Ovary (tissue), 9 donors: ENCODE results near the gene LGALS3. TPM values are rescaled to one million over a fixed set of nuclear protein-coding genes. Genes with fewer than 3 reads are reported as not detected.

ENCODE experiments used
- DNase-seq, 5 donors: peaks; one replicate each; pipeline ENCODE4 v3.0.0-alpha.2; 2019 to 2020
- H3K27ac ChIP-seq, 2 donors: fragments of 200-600 bp; one replicate each; pipeline versions ENCODE4 v1.5.1 to v1.8.0; 2019 to 2022
- H3K27me3 ChIP-seq: fragments of 200-600 bp; one replicate; pipeline ENCODE4 v1.8.0; 2022
- H3K36me3 ChIP-seq: fragments of 200-600 bp; sonication (generic); one replicate; pipeline ENCODE4 v1.5.1; 2019
- H3K4me1 ChIP-seq: one replicate; pipeline ENCODE4 v1.8.1; 2013; ENCODE audit warnings: mild to moderate bottlenecking, moderate library complexity; ENCODE audit not compliant: insufficient read depth
- H3K4me3 ChIP-seq: fragments of 200-600 bp; sonication (generic); one replicate; pipeline ENCODE4 v1.5.1; 2017
- H3K9me3 ChIP-seq, 2 donors: fragments of 200-600 bp in 1 of 2; sonication (generic) in 1 of 2; one replicate each; pipeline versions ENCODE4 v1.5.1 to v1.8.1; 2013 to 2019; ENCODE audit warnings: mild to moderate bottlenecking in 1 of 2, moderate library complexity in 1 of 2
- EP300 ChIP-seq: sonication (generic); formaldehyde crosslinking; IDR thresholded peaks from one replicate; pipeline ENCODE4 v1.6.1; 2017; ENCODE audit warnings: antibody characterized with exemption
- POLR2A ChIP-seq: fragments of 450-650 bp; IDR thresholded peaks from one replicate; pipeline ENCODE4 v1.6.1; 2017; ENCODE audit warnings: antibody characterized with exemption, mild to moderate bottlenecking, moderate library complexity
- WGBS, 3 donors: extraction: QIAGEN DNeasy Blood & Tissue Kit in 1 of 3; methylation state at CpG; one replicate each; pipeline versions ENCODE4 v1.1.5 to v1.1.7; 2013 to 2017; 5-methylcytosine and 5-hydroxymethylcytosine counted together
- intact Hi-C, 4 donors: fragments of 100-400 bp; cut with DNase I; formaldehyde crosslinking; loops; one replicate each; pipeline versions ENCODE4 v1.11.0 to v1.15.1; 2022 to 2023
- polyA plus RNA-seq, 2 donors: library from polyadenylated mRNA; stranded (reverse); fragments of 200-250 nt in 1 of 2; fragments of 350-450 nt in 1 of 2; fragmentation: Illumina TruSeq in 1 of 2; extraction: RNeasy Lipid Tissue Mini Kit (QIAGEN cat#74804) in 1 of 2; gene quantifications; one replicate each; pipeline ENCODE4 v1.2.3, GENCODE V29; 2013 to 2014
- total RNA-seq, 7 donors: library from RNA; depleted of rRNA in 2 of 7; stranded (reverse); fragments of >200 nt in 2 of 7; fragmentation: NEBNext Ultra II Directional in 3 of 7; extraction: Animal tissue kit (Norgen Biotek cat#: 25700) in 3 of 7; gene quantifications; one replicate each; pipeline versions ENCODE4 v1.1.0 to v1.2.4, GENCODE V29; 2016 to 2023
- TF ChIP-seq, protein P1 (sequence below), 3 donors: fragments of 450-650 bp in 2 of 3; fragments of 200-600 bp in 1 of 3; IDR thresholded peaks; one replicate each; pipeline versions ENCODE4 v1.5.1 to v1.8.0; 2016 to 2022; ENCODE audit warnings: antibody characterized with exemption in 3 of 3, mild to moderate bottlenecking in 1 of 3
- donor health status: DM: no; HTN: no; CAD: no; lungs with moderate emphysema.
- donor health status: DM: no; HTN: no; CAD: no.
- donor health status: Bipolar disorder and iron deficiency.
- donor health status: DM: yes; HTN: yes; CAD: no.
- donor health status: DM: no; HTN: no; CAD: no.
- donor health status: DM: yes; HTN: yes; CAD: no.

LGALS3 gene
- total and polyA plus RNA-seq, 9 donors = 227 to 516 (median 259) TPM

DNA sequence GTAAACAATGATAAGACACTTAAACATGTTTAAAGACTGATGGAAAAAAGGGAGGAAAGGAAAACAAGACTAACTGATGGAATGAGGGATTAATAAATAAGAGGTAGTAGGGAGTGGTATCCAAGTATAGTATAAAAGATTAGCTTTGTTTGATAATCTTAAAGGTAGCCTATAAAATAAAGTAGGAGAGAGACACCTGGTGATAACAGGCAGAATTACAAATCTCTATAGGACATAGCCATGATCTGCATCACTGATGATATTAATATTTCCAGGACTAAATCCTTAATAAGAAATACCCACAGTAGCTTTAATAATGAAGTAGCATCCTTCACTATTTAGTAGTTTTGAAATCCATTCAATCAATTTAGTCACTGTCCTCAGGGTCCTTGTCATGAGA lies 31.9 kb downstream of the LGALS3 start:
- Histone ChIP-seq H3K27me3 (peaks cover 5% of the 10 kb centered on the region), H3K4me1 (no peaks in the 10 kb centered on the region), H3K27ac (no peak overlapping the region), H3K9me3 (no peaks in the 10 kb centered on the region), H3K36me3 (no peaks in the 10 kb centered on the region), H3K4me3 (no peak overlapping the region)
- no peak for DNase-seq
- TF ChIP-seq, protein P1, sequence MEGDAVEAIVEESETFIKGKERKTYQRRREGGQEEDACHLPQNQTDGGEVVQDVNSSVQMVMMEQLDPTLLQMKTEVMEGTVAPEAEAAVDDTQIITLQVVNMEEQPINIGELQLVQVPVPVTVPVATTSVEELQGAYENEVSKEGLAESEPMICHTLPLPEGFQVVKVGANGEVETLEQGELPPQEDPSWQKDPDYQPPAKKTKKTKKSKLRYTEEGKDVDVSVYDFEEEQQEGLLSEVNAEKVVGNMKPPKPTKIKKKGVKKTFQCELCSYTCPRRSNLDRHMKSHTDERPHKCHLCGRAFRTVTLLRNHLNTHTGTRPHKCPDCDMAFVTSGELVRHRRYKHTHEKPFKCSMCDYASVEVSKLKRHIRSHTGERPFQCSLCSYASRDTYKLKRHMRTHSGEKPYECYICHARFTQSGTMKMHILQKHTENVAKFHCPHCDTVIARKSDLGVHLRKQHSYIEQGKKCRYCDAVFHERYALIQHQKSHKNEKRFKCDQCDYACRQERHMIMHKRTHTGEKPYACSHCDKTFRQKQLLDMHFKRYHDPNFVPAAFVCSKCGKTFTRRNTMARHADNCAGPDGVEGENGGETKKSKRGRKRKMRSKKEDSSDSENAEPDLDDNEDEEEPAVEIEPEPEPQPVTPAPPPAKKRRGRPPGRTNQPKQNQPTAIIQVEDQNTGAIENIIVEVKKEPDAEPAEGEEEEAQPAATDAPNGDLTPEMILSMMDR (IDR thresholded peaks at IDR 0.05) = peak in 2 of 3 donors; percentile 34 to 65
- TF ChIP-seq EP300 = no peak
- TF ChIP-seq POLR2A = no peak
- intact Hi-C loops = loop anchor here in 1 of 4 donors (5.0 kb wide), 1 partner anchor 74 kb away; no protein-coding TSS in a partner anchor

DNA sequence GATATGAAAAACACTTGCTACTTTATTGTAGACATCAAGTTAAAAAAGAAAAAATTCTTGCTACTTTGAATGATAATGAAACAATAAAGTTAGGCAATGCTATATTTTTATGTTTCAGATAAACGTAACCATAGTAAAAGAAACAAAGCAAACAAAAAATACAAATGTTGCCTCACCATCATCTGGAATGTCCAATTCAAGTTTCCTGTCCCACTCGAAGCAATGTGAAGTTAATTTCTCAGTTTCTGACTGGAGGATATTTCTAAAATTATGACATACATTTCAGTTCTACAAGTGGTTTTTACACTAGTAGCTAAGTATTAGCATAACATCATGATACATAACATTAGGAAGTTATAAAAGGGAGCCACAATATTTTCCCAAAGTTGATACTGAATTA lies 41.5 kb downstream of the LGALS3 start:
- Histone ChIP-seq H3K4me1 (no peaks in the 10 kb centered on the region), H3K4me3 (no peak overlapping the region), H3K27ac (no peak overlapping the region), H3K36me3 (no peaks in the 10 kb centered on the region), H3K27me3 (peaks cover 3% of the 10 kb centered on the region), H3K9me3 (no peaks in the 10 kb centered on the region)
- intact Hi-C loops = no loop called here
- DNase-seq = no peak
- WGBS, 3 donors = 71 to 76% (median 73%) methylated on average over 2 of the region's 2 CpGs
- TF ChIP-seq, protein P1 (IDR thresholded peaks at IDR 0.05) = no peak
- TF ChIP-seq EP300 (no peak), POLR2A (no peak)

DNA sequence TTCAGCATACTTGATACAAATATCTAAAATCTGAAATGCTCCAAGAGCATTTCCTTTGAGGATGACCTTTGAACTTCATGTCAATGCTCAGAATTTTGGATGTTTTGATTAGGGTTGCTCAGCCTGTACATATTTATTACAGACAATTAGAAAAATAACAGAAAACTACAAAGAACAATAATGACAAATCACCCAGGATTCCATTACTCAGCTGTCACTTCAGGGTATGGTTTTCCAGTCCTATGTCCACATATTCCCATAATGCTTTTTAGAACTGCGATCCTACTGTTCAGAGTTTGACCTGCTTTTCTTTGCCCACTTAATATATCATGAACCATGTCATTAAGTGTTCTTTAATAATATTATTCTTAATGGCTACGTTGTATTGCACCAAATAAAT lies 51.0 kb downstream of the LGALS3 start:
- Histone ChIP-seq H3K4me3 (no peak overlapping the region), H3K4me1 (no peaks in the 10 kb centered on the region), H3K9me3 (no peaks in the 10 kb centered on the region), H3K27ac (no peak overlapping the region), H3K27me3 (no peaks in the 10 kb centered on the region), H3K36me3 (no peaks in the 10 kb centered on the region)
- intact Hi-C loops = no loop called here
- TF ChIP-seq, protein P1 (IDR thresholded peaks at IDR 0.05) = no peak
- TF ChIP-seq EP300 = no peak
- no peak for TF ChIP-seq POLR2A
- WGBS, 3 donors = 87 to 92% (median 92%) methylated on average over 2 of the region's 2 CpGs
- DNase-seq = no peak

DNA sequence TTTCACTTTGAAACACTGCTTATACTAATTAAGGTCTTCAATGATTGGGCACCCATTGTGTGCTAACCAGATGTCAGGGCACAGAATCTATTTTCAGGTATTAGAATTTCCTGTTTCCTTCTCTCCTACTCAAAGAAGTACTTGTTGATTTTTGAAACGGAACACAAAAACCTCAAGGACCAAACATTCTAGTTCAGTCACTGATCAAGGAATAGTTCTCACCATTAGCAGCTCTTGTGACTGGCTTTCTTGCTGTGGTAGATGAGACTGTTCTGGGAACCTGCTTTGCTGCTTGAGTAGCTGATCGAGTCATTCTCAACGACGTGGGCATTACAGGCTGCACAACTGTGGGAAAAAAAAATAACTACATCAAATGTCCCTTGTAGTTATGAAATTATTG lies 51.4 kb downstream of the LGALS3 start:
- Histone ChIP-seq H3K9me3 (no peaks in the 10 kb centered on the region), H3K4me1 (no peaks in the 10 kb centered on the region), H3K27ac (no peak overlapping the region), H3K27me3 (no peaks in the 10 kb centered on the region), H3K36me3 (no peaks in the 10 kb centered on the region), H3K4me3 (no peak overlapping the region)
- no peak for DNase-seq
- no peak for TF ChIP-seq POLR2A
- TF ChIP-seq EP300 = no peak
- TF ChIP-seq, protein P1 (IDR thresholded peaks at IDR 0.05) = no peak
- 72 to 76% (median 75%) methylated on average over 4 of the region's 4 CpGs for WGBS, 3 donors
- intact Hi-C loops = no loop called here
